ENCODE results near the gene AFDN. TPM values are rescaled to one million over a fixed set of nuclear protein-coding genes. Genes with fewer than 3 reads are reported as not detected.

The AFDN gene
- total and polyA plus RNA-seq, 2 experiments from 2014 or later = 66.9 to 200 TPM

GRCh38 chr6:167937948-167938911 lies 111.5 kb downstream of the AFDN start:
- Histone ChIP-seq H3K4me3 (no peak overlapping the region), H3K9me2 (ENCODE audit: insufficient read depth) (no peaks in the 10 kb centered on the region), H4K20me1 (replicated peaks; ENCODE audit: insufficient read depth) (peaks cover 7% of the 10 kb centered on the region; the same call in 1 of the 2 replicates), H3F3A (replicated peaks; ENCODE audit: low read depth) (no peaks in the 10 kb centered on the region), H3K4me2 (no peak overlapping the region), H3K4me1 (ENCODE audit: insufficient read depth) (peaks cover 9% of the 10 kb centered on the region; the same call in 1 of the 2 replicates), H3K36me3 (ENCODE audit: insufficient read depth) (peaks cover 5% of the 10 kb centered on the region; the same call in 1 of the 2 replicates), H3K79me2 (replicated peaks; ENCODE audit: insufficient read depth) (peaks cover 21% of the 10 kb centered on the region), H3K27ac (ENCODE audit: low read depth) (0 out of 2 replicates have a peak overlapping the region, but pooled peaks have one; percentile 12), H2AFZ (no peak overlapping the region), H3K27me3 (ENCODE audit: insufficient read depth) (no peaks in the 10 kb centered on the region)
- Mint-ChIP-seq H3K4me3 (no peak overlapping the region), H3K27me3 (ENCODE audit: insufficient read depth, low read depth, poor library complexity) (no peaks in the 10 kb centered on the region), H3K36me3 (ENCODE audit: low read depth) (peaks cover 12% of the 10 kb centered on the region), H3K27ac (peak overlapping the region; percentile 90), H3K9me3 (no peaks in the 10 kb centered on the region), H3K4me1 (peaks cover 13% of the 10 kb centered on the region; the same call in 2 of the 3 replicates)
- TF ChIP-seq CTCF (conservative IDR thresholded peaks at IDR 0.05; ENCODE audit: low read depth in 2 of 2) (no peak), POLR2AphosphoS5 (IDR thresholded peaks at IDR 0.05; ENCODE audit: low read depth) (no peak), ETS1 (IDR thresholded peaks at IDR 0.05) (no peak), EZH2phosphoT487 (IDR thresholded peaks at IDR 0.05; ENCODE audit: unreplicated experiment) (no peak), ZNF114 (CRISPR knock-in tag; IDR thresholded peaks at IDR 0.05) (no peak), REST (IDR thresholded peaks at IDR 0.05; ENCODE audit: unreplicated experiment) (no peak)
- TF ChIP-seq, protein P1, sequence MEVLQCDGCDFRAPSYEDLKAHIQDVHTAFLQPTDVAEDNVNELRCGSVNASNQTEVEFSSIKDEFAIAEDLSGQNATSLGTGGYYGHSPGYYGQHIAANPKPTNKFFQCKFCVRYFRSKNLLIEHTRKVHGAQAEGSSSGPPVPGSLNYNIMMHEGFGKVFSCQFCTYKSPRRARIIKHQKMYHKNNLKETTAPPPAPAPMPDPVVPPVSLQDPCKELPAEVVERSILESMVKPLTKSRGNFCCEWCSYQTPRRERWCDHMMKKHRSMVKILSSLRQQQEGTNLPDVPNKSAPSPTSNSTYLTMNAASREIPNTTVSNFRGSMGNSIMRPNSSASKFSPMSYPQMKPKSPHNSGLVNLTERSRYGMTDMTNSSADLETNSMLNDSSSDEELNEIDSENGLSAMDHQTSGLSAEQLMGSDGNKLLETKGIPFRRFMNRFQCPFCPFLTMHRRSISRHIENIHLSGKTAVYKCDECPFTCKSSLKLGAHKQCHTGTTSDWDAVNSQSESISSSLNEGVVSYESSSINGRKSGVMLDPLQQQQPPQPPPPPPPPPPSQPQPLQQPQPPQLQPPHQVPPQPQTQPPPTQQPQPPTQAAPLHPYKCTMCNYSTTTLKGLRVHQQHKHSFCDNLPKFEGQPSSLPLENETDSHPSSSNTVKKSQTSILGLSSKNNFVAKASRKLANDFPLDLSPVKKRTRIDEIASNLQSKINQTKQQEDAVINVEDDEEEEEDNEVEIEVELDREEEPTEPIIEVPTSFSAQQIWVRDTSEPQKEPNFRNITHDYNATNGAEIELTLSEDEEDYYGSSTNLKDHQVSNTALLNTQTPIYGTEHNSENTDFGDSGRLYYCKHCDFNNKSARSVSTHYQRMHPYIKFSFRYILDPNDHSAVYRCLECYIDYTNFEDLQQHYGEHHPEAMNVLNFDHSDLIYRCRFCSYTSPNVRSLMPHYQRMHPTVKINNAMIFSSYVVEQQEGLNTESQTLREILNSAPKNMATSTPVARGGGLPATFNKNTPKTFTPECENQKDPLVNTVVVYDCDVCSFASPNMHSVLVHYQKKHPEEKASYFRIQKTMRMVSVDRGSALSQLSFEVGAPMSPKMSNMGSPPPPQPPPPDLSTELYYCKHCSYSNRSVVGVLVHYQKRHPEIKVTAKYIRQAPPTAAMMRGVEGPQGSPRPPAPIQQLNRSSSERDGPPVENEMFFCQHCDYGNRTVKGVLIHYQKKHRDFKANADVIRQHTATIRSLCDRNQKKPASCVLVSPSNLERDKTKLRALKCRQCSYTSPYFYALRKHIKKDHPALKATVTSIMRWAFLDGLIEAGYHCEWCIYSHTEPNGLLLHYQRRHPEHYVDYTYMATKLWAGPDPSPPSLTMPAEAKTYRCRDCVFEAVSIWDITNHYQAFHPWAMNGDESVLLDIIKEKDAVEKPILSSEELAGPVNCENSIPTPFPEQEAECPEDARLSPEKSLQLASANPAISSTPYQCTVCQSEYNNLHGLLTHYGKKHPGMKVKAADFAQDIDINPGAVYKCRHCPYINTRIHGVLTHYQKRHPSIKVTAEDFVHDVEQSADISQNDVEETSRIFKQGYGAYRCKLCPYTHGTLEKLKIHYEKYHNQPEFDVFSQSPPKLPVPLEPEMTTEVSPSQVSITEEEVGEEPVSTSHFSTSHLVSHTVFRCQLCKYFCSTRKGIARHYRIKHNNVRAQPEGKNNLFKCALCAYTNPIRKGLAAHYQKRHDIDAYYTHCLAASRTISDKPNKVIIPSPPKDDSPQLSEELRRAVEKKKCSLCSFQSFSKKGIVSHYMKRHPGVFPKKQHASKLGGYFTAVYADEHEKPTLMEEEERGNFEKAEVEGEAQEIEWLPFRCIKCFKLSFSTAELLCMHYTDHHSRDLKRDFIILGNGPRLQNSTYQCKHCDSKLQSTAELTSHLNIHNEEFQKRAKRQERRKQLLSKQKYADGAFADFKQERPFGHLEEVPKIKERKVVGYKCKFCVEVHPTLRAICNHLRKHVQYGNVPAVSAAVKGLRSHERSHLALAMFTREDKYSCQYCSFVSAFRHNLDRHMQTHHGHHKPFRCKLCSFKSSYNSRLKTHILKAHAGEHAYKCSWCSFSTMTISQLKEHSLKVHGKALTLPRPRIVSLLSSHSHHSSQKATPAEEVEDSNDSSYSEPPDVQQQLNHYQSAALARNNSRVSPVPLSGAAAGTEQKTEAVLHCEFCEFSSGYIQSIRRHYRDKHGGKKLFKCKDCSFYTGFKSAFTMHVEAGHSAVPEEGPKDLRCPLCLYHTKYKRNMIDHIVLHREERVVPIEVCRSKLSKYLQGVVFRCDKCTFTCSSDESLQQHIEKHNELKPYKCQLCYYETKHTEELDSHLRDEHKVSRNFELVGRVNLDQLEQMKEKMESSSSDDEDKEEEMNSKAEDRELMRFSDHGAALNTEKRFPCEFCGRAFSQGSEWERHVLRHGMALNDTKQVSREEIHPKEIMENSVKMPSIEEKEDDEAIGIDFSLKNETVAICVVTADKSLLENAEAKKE (CRISPR knock-in tag; IDR thresholded peaks at IDR 0.05) = no peak
- peak; percentile 54; the same call in 2 of the 3 replicates for ATAC-seq
- DNase-seq (ENCODE audit: low spot score) = peak; percentile 36
